GM19468 (cell line): Measurements from ENCODE around the gene SMC6.
A peak's percentile ranks its signal among the peaks of the same experiment; 100 is the strongest.

Experiments
- ATAC-seq: cut with Tn5 transposase; IDR thresholded peaks from one replicate; pipeline ENCODE4 v1.9.1; 2021; ENCODE audit warnings: mild to moderate bottlenecking, moderate library complexity, moderate number of reproducible peaks; ENCODE audit not compliant: unreplicated experiment; ENCODE audit errors: extremely low read depth

The SMC6 gene

DNA sequence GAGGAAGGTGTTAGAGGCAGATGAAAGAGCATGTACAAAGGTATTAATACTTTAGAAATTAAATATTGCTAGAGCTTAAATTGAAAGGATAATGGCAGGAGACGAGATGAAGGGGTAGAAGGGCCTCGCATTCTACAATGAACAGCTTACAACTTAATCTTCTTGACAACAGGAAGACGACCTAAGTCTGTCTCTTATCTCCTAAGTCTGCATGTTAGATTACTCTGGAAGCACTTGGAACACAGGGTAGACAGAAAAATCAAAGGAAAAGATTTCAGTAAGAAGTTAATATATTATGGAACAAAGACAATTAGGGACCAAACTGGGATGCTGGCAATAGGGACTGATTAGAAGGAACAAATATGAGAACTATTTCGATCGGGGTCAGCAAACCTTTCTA lies 34.9 kb downstream of the SMC6 start:
- ATAC-seq = no peak

DNA sequence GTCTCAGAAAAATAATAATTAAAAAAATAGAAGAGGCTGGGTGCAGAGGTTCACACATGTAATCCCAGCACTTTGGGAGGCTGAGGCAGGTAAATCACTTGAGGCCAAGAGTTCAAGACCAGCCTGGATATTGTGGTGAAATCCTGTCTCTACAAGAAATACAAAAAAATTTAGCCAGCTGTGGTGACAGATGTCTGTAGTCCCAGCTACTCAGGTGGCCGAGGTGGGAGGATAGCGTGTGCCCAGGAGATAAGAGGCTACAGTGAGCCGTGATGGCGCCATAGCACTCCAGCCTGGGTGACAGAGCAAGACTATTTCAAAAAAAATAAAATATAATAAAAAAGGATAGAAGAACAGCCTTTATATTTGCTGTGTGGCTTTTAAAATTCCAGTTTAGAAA lies 35.9 kb downstream of the SMC6 start:
- no peak for ATAC-seq

- no peak for ATAC-seq
Observed at GRCh38 chr2:17713291-17713690, 40.3 kb downstream of the SMC6 start.

DNA sequence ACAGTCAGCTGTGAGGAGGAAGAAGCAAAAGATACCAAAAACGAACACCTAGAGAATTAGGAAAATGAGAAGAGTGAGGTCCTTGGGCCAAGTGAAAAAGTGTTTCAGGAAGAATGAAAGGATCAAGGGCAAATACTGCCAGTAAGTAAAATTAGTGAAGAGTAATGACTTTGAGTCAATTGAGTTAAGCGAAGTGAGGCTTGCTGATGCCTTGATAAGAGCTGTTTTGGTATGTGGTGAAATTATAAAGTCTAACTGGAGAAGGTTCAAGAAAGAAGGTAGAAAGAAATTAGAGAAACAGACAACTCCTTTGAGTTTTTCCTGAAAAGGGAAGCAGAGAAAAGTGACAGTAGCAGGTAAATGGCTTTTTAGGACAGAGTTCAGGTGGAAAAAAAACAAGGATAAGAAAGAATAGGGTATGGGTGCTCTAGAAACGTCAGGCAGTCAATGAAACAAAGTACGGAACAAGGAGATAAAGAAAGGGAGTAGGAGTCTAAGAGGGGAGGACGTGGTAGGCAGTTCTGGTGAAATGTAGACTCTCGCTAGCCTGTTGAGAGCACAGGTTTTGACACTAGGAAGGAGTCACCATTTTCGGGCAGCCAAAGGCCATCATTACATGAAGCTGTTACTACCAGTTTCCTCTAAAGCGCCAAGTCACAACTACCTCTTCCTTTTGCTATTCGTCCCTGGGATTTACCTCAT lies 42.9 kb downstream of the SMC6 start:
- ATAC-seq = no peak

DNA sequence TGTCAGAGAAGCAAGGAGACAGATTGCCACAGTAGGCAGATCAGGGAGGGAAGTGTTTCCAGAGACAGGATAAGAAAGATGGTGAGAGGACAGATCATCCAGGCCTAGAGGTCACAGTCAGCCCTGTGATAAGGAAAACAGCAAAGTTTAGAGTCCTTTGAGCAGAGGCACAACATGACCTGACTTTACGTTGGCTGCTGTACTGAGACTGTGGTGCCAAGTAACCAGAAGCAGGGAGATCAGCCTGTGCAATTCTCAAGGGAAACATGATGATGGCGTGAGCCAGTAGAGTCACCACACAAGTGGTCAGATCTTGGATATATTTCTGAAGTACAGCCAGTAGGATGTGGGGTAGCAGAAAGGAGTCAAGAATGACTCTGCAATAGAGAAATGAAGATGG lies 43.7 kb downstream of the SMC6 start:
- ATAC-seq = no peak

GRCh38 chr2:17708501-17708900 lies 45.1 kb downstream of the SMC6 start:
- no peak for ATAC-seq

DNA sequence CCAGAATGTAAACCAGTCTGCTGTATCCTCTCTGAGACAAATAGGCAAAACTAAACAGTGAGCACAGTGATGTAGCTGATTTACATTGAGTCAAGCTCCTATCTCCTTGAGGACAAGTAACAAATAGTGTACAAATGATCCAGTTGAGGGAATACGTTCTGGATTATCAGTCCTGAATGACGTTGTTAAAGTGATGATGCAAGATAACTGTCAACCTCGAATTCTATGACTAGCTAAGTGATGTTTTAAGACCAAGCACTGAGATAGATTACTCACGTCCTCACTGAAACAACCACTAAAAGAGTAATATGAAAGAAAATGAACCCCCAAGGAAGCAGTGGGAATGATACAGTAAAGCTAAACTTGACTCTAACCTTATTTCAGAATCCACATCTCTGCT lies 46.8 kb downstream of the SMC6 start:
- ATAC-seq = no peak

GRCh38 chr2:17690776-17691175 lies 62.8 kb downstream of the SMC6 start:
- ATAC-seq = no peak

- ATAC-seq = no peak
Observed at GRCh38 chr2:17689010-17689409, 64.6 kb downstream of the SMC6 start.

DNA sequence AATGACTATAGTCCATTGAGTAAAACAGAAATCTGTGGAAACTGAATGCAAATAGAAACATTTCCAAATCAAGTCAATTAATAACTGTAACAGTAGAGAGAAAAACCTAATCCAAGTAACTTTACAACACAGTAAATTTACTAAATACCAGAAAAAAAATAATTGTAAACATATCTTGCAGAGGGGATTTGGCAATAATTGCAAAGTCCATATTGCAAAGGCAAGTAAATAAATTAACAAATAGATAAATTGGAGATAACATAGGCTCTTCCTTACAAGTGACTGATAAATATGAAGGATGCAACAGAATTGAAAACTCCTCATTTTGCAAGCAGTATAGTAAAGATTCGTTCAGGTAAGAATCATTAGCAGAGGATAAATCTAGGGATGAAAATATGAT lies 65.0 kb downstream of the SMC6 start:
- no peak for ATAC-seq

DNA sequence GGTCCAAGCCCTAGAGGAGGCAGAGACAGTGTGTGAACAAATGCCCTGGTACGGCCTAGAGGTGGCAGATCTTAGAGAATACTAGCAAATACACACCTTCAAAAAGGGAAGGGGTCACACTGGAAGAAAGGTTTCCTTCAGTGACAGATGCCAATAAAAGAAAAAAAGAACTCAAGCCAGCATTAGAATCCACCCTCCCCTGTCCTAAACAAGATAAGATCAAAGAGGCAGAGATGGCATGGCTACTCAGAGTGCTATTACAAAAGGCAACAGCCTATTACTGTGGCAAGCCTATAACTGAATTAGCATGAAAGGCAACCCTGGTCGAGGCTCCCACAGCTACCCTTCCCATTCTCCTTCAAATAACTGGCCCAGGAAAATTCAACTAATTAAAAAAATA lies 69.6 kb downstream of the SMC6 start:
- ATAC-seq = no peak

DNA sequence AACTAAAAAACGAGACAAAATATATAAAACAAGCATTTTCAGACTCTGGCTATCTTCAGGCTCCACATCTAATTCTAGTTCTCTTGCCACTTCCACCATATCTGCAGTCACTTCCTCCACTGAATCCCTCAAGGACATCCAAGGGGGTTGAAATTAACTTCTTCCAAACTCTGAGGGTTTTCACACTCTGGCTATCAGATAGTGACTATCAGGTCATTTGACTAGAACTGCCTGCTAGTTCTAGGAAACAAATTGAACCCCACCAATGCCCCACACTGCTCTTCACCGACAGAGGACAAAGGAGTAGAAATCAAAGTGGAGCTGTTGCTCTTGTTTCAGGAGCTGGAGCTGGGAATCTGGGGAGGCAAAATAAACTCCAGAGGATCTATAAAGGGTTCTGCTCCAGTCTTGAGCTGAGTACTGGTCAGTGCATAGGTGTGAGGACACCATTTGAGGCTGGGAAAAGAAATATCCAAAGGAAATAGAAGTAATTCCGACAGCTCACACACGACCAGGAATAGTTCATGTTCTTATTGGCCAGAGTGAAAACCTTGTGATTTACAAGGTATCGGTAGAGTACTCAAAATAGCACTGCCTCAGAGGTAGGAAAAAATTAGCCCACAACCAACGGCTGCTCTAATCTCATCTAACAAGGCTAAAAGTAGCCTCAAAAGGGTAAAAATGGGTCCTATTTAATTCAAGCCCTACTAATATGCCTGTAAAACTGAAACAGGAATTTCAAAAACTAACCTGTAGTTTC lies 71.3 kb downstream of the SMC6 start:
- no peak for ATAC-seq

DNA sequence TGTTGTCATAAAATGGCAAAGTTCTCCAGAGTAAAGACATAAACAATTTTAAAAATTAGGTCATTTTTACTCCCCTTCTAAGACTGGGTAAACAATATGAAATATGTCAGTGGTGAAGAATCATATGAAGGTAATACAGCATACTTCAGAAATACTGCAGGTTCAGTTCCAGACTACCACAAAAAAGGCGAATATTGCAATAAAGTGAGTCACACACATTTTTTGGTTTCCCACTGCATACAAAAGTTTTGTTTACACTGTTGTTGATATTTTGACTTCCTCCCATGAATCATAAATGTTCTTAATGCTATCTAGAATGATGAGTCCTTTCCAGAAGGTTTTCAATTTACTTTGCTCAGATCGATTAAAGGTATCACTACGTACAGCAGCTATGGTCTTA lies 73.5 kb downstream of the SMC6 start:
- no peak for ATAC-seq

GRCh38 chr2:17674817-17675216 lies 78.8 kb downstream of the SMC6 start:
- ATAC-seq = no peak

GRCh38 chr2:17672583-17673317 lies 80.9 kb downstream of the SMC6 start:
- no peak for ATAC-seq

- no peak for ATAC-seq
Observed at GRCh38 chr2:17667898-17668297, 85.7 kb downstream of the SMC6 start.

GRCh38 chr2:17664534-17664933 lies 89.1 kb downstream of the SMC6 start:
- no peak for ATAC-seq

- no peak for ATAC-seq
Observed at GRCh38 chr2:17662723-17663122, 90.9 kb downstream of the SMC6 start.

DNA sequence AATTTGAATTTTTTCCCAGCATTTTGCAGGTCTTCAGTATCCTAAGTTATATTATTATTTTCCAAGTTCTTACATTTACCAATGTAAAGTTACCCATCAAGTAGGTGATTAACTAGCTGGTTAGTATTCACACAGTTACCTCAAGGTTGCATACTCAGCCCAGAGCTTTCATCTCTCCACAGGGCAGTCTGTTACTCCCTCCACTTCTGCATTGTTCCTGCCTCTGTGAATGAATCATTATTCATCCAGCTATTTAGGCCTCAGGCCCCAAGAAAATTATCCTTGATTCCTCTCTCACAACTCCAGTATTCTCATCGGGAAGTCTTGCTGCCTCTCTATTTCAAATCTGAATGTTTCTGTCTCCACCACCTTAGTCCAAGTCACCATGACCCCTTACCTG lies 92.2 kb downstream of the SMC6 start:
- ATAC-seq = no peak

GRCh38 chr2:17660219-17660618 lies 93.4 kb downstream of the SMC6 start:
- ATAC-seq = no peak

DNA sequence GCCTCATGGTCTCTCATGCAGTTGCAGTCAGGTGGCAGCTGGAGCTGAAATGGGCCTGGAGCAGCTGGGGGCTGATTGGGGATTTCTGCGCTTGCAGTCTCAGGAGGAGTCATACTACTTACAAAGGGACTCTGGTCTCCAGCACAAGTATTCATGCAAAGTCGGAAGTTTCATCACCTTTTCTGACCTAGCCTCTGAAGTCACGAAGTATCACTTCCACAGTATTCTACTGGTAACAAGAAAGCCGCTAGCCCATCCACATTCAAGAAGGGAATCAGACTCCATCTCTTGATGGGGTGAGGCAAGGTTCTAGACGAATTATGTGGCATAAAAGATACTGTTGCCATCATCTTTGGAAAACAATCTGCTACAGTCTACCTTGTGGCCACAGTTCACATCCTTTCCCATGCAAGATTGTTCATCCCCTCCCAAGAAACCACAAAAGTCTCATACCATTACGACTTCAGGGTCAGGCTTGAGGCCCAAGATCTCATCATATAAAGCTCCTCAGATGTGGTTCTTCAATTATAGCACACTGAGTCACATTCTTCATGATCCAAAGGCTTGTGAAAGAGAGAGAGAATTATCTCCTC lies 95.3 kb downstream of the SMC6 start:
- ATAC-seq = peak; percentile 18
